PFSK-1 (cell line): ENCODE data around the gene GRAMD1A.

Source experiments
- FOXP2 ChIP-seq: optimal IDR thresholded peaks from 2 replicates; pipeline ENCODE3; 2011; ENCODE audit warnings: borderline replicate concordance, control low read depth, inconsistent platforms; ENCODE audit not compliant: insufficient read depth; ENCODE audit errors: extremely low read length, extremely low read depth
- SIN3A ChIP-seq: IDR thresholded peaks from 2 replicates; pipeline ENCODE4 v1.6.1; 2012; ENCODE audit warnings: mild to moderate bottlenecking, low read length, moderate library complexity, borderline replicate concordance; ENCODE audit not compliant: insufficient read depth

DNA sequence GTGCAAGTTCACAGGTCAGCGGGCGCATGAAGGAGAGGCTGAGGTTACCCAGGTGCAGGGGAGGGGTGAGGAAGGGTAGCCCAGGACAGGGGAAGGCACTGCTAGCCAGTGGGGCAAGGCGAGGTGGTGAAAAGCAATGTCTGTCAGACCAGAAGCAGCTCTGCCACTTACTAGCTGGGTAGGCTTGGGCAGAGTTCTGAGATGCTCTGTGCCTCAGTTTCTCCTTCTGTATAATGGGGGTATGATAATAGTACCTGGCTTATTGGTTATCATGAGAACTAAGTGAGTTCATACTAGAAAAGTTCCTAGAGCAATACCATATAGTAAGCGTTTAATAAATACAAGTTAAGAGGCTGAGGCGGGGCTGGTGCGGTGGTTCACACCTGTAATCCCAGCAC is 15.8 kb downstream of the GRAMD1A start:
- TF ChIP-seq FOXP2 (no peak), SIN3A (no peak)
